Lung (tissue), 12 donors: ENCODE measurements around the gene PRKN. TPM values are rescaled to one million over a fixed set of nuclear protein-coding genes. Genes with fewer than 3 reads are reported as not detected.

Experiments
- ATAC-seq: fragments of 200-7000 bp; cut with Tn5 transposase; one replicate; pipeline ENCODE4 v1.9.1; 2020; ENCODE audit warnings: moderate number of reproducible peaks; ENCODE audit not compliant: insufficient read depth, low FRiP score
- DNase-seq, 3 donors: peaks; one replicate each; pipeline ENCODE4 v3.0.0-alpha.2; 2013 to 2017
- H3K27ac ChIP-seq, 2 donors: one replicate each; pipeline ENCODE4 v1.5.1; 2013; ENCODE audit warnings: mild to moderate bottlenecking in 2 of 2, moderate library complexity in 2 of 2, control low read depth in 1 of 2, inconsistent platforms in 1 of 2, low read depth in 1 of 2, low read length in 1 of 2
- H3K27me3 ChIP-seq, 3 donors: one replicate each; pipeline ENCODE4 v1.5.1; 2013; ENCODE audit warnings: low read length in 2 of 3; ENCODE audit not compliant: control insufficient read depth in 3 of 3, insufficient read depth in 3 of 3
- H3K36me3 ChIP-seq, 4 donors: one replicate each; pipeline ENCODE4 v1.5.1; 2013; ENCODE audit warnings: low read length in 4 of 4, mild to moderate bottlenecking in 1 of 4, moderate library complexity in 1 of 4; ENCODE audit not compliant: control insufficient read depth in 4 of 4, insufficient read depth in 4 of 4
- H3K4me1 ChIP-seq, 5 donors: one replicate each; pipeline ENCODE4 v1.5.1; 2013; ENCODE audit warnings: low read length in 5 of 5, mild to moderate bottlenecking in 2 of 5, moderate library complexity in 1 of 5; ENCODE audit not compliant: control insufficient read depth in 5 of 5, insufficient read depth in 5 of 5
- H3K4me3 ChIP-seq: one replicate; pipeline ENCODE4 v1.5.1; 2013; ENCODE audit warnings: mild to moderate bottlenecking, control low read depth, moderate library complexity
- H3K9ac ChIP-seq, 2 donors: one replicate each; pipeline ENCODE4 v1.5.1; 2013; ENCODE audit warnings: low read length in 2 of 2, control low read depth in 1 of 2; ENCODE audit not compliant: insufficient read depth in 1 of 2
- H3K9me3 ChIP-seq, 4 donors: one replicate each; pipeline ENCODE4 v1.5.1; 2013; ENCODE audit warnings: low read length in 3 of 4, mild to moderate bottlenecking in 1 of 4, moderate library complexity in 1 of 4; ENCODE audit not compliant: control insufficient read depth in 4 of 4, insufficient read depth in 3 of 4
- WGBS, 2 donors: extraction: QIAGEN DNeasy Blood & Tissue Kit; methylation state at CpG; one replicate each; pipeline ENCODE4 v1.1.7; 2013; 5-methylcytosine and 5-hydroxymethylcytosine counted together
- polyA plus RNA-seq, 2 donors: library from polyadenylated mRNA; stranded (reverse); fragments of 200-250 nt; gene quantifications; one replicate each; pipeline ENCODE4 v1.2.1, GENCODE V29; 2013
- total RNA-seq, 2 donors: library from RNA; depleted of rRNA in 1 of 2; stranded (reverse); fragments of >200 nt in 1 of 2; gene quantifications; one replicate each; pipeline ENCODE4 v1.2.1, GENCODE V29; 2014 to 2021
- TF ChIP-seq, protein P1 (sequence below): IDR thresholded peaks from 2 replicates; pipeline ENCODE4 v1.5.1; 2012; ENCODE audit warnings: mild to moderate bottlenecking; ENCODE audit errors: control extremely low read depth, extremely low read depth
- donor health status: control.
- donor health status: control.
- donor health status: Bipolar disorder and iron deficiency.
- donor health status: healthy.
- donor health status: DM: yes; HTN: yes; CAD: no.

PRKN gene
- total and polyA plus RNA-seq, 4 donors: 0.27 to 11.2 (median 3.1) TPM

DNA sequence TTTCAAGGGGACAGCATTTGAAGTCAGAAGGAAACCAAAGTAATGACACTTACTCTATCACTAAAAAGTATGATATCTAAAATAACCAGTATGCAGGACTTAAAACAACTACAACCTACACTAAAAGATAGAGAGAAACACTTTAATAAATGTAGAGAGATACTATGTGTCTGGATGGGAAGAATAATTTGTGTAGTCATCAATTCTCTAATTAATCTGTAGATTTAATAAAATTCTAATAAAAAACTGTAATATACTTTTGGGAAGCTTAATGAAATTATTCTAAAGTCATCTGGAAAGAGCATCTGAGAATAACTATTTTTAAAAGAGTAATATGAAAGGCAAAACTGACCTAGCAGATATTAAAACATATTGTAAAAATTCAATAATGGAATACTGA is 52.1 kb downstream of the PRKN start:
- Histone ChIP-seq H3K9me3 (no peaks in the 10 kb centered on the region), H3K27me3 (no peaks in the 10 kb centered on the region), H3K4me3 (no peak overlapping the region), H3K36me3 (no peaks in the 10 kb centered on the region), H3K27ac (no peak overlapping the region), H3K9ac (no peak overlapping the region), H3K4me1 (no peaks in the 10 kb centered on the region)
- DNase-seq: no peak
- ATAC-seq: no peak
- TF ChIP-seq, protein P1, sequence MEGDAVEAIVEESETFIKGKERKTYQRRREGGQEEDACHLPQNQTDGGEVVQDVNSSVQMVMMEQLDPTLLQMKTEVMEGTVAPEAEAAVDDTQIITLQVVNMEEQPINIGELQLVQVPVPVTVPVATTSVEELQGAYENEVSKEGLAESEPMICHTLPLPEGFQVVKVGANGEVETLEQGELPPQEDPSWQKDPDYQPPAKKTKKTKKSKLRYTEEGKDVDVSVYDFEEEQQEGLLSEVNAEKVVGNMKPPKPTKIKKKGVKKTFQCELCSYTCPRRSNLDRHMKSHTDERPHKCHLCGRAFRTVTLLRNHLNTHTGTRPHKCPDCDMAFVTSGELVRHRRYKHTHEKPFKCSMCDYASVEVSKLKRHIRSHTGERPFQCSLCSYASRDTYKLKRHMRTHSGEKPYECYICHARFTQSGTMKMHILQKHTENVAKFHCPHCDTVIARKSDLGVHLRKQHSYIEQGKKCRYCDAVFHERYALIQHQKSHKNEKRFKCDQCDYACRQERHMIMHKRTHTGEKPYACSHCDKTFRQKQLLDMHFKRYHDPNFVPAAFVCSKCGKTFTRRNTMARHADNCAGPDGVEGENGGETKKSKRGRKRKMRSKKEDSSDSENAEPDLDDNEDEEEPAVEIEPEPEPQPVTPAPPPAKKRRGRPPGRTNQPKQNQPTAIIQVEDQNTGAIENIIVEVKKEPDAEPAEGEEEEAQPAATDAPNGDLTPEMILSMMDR: no peak

DNA sequence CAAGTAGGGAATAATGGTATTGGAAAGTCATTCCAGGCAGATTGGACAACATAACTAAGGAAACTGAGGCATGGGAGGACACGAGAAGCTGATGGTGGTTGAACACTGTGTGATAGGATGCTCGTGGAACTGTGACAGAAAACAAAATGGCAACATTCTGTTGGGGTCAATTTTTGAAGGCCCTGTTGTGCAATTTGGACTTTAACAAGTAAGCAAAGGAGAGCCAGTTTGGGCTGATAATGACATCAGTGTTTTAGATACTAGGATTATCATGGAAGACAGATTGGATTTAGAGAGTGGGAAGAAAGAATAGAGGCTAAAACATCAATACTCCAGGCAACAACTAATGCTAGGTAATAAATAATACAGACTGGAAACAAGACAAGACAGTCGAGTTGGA is 53.1 kb downstream of the PRKN start:
- no peak for DNase-seq
- TF ChIP-seq, protein P1: no peak
- H3K4me1 ChIP-seq: peaks cover 0 to 4% (median 0%) of the 10 kb centered on the region in 5 donors
- no peak overlapping the region for H3K4me3 ChIP-seq
- no peaks in the 10 kb centered on the region for H3K9me3 ChIP-seq
- WGBS, 2 donors: 72 to 74% methylated on average over 3 of the region's 3 CpGs
- H3K36me3 ChIP-seq: no peaks in the 10 kb centered on the region
- ATAC-seq: no peak
- no peak overlapping the region for H3K27ac ChIP-seq
- no peak overlapping the region for H3K9ac ChIP-seq
- H3K27me3 ChIP-seq: no peaks in the 10 kb centered on the region

DNA sequence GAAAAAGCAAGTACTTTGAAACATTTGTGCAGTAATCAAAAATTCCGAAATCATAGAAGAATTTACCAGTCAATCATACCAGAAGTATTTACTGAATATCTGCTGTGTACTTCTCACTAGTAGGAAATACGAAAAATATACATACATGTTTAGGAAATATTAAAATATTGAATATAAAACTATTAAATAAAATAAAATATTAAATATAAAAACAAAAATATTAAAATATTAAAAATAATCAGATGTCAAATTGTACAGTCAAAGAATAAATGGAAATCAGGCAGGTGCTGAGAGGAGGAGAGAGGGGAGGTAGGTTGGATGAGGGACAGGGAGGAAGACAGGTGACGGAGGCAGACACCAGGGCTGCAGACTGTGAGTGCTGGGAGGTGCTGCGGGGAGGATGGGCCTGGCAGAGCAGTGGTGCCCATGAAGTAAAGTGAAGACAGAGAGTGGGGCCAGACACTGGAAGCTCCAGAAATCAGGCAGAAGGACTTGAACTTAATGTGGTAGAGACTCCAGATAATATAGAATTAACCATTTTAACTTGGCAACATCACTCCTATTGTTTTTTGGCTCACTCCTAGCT is 55.9 kb downstream of the PRKN start:
- Histone ChIP-seq H3K36me3 (no peaks in the 10 kb centered on the region), H3K4me3 (no peak overlapping the region), H3K27me3 (no peaks in the 10 kb centered on the region), H3K4me1 (peaks cover 0 to 4% (median 0%) of the 10 kb centered on the region in 5 donors), H3K27ac (no peak overlapping the region), H3K9me3 (no peaks in the 10 kb centered on the region), H3K9ac (no peak overlapping the region)
- WGBS, 2 donors: 91 to 96% methylated on average over 4 of the region's 4 CpGs
- ATAC-seq: no peak
- no peak for DNase-seq
- TF ChIP-seq, protein P1: no peak

DNA sequence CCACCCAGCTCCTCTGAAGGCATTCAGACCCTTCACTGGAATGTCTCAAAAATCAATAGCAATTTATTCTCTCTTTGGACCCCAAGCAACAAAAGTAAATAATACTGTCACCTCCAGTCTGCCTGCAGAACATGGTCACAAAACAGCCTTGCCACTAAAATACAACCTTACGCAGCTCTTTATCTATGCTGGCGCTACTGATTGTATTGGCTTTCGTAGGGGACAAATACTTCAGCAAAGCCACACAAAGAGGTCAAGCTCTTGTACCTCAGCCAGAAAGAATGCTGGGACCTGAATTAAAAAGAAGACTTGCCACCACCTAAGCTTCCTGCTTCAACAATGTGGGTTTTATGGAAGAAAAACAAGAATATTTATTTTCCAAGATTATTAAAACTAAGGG is 57.2 kb downstream of the PRKN start:
- no peak for ATAC-seq
- Histone ChIP-seq H3K4me3 (no peak overlapping the region), H3K27ac (peak overlapping the region in 1 of 2 donors; percentile 17)

More for the DNA sequence above, 57.2 kb downstream of the PRKN start:
- H3K36me3 ChIP-seq: no peaks in the 10 kb centered on the region
- TF ChIP-seq, protein P1: no peak
- no peak overlapping the region for H3K9ac ChIP-seq
- no peaks in the 10 kb centered on the region for H3K9me3 ChIP-seq
- no peak for DNase-seq
- peaks cover 0 to 4% (median 0%) of the 10 kb centered on the region in 5 donors for H3K4me1 ChIP-seq
- no peaks in the 10 kb centered on the region for H3K27me3 ChIP-seq
- WGBS, 2 donors: 87 to 88% methylated on average over 3 of the region's 3 CpGs
